OCI-LY7 (cell line): ENCODE data around the gene TXN2.

Experiments
- CTCF ChIP-seq: fragments of 200-600 bp; sonication (generic); conservative IDR thresholded peaks from 2 replicates; pipeline ENCODE4 v1.5.1; 2014; ENCODE audit warnings: mild to moderate bottlenecking, antibody characterized with exemption, low read length, moderate library complexity, mixed read lengths
- EZH2phosphoT487 ChIP-seq: fragments of 200-600 bp; sonication (generic); IDR thresholded peaks from 2 replicates; pipeline ENCODE4 v1.6.1; 2018; ENCODE audit warnings: low read depth, borderline replicate concordance, mild to moderate bottlenecking, mixed run types, antibody characterized with exemption, low read length, moderate library complexity, mixed read lengths

- TF ChIP-seq CTCF (no peak), EZH2phosphoT487 (no peak)
Observed at GRCh38 chr22:36439481-36440271, 41.8 kb downstream of the TXN2 start.
